Nucleus accumbens (tissue), 56 donors: ENCODE data around the gene BRMS1.
"Not testable (repeated sequence)": the region's sequence is repeated elsewhere in the genome, so short reads cannot be mapped to it uniquely, and the experiment has no call there.

Experiments
- DNase-seq, 56 donors: peaks; one replicate each; lab custom pipeline; 2025; lab: John Stamatoyannopoulos, UW

The BRMS1 gene

GRCh38 chr11:66344550-66345315 lies at the start of gene BRMS1:
BRMS1 (minus strand) TSS chr11:66345104; CDS start chr11:66342234, 2,870 bp downstream.
- peak; percentile 46 to 99 (median 94) for DNase-seq

GRCh38 chr11:66393954-66394353 lies 49.0 kb upstream of the BRMS1 start:
- DNase-seq = no peak

GRCh38 chr11:66391322-66391721 lies 46.4 kb upstream of the BRMS1 start:
- no peak for DNase-seq

- DNase-seq = peak in 15 of 56 donors; percentile 1 to 47 (median 13)
These were observed 44.0 kb upstream of the BRMS1 start for GRCh38 chr11:66388780-66389386.

GRCh38 chr11:66386171-66387069 lies 41.5 kb upstream of the BRMS1 start:
- DNase-seq = peak in 49 of 56 donors; percentile 12 to 91 (median 57)

GRCh38 chr11:66384316-66384715 lies 39.4 kb upstream of the BRMS1 start:
- DNase-seq = not testable (repeated sequence)

GRCh38 chr11:66380264-66380663 lies 35.4 kb upstream of the BRMS1 start:
- DNase-seq = not testable (repeated sequence)

GRCh38 chr11:66373690-66374287 lies 28.9 kb upstream of the BRMS1 start:
- not testable (repeated sequence) for DNase-seq

- peak in 3 of 56 donors; percentile 3 to 14 (median 5) for DNase-seq
These were observed 28.4 kb upstream of the BRMS1 start for GRCh38 chr11:66373265-66373664.

- peak in 27 of 56 donors; percentile 20 to 77 (median 49) for DNase-seq
These were observed 26.9 kb upstream of the BRMS1 start, which contains the start of gene SLC29A2 for GRCh38 chr11:66371627-66372415. SLC29A2 (minus strand) TSS chr11:66371760; CDS start chr11:66371591, 169 bp downstream.

- DNase-seq = no peak
These were observed 24.4 kb upstream of the BRMS1 start for GRCh38 chr11:66369073-66369894.

GRCh38 chr11:66368484-66368883 lies 23.6 kb upstream of the BRMS1 start:
- no peak for DNase-seq

- no peak for DNase-seq
These were observed 22.8 kb upstream of the BRMS1 start for GRCh38 chr11:66367561-66368312.

GRCh38 chr11:66366844-66367477 lies 22.1 kb upstream of the BRMS1 start:
- no peak for DNase-seq

GRCh38 chr11:66365711-66366619 lies 21.1 kb upstream of the BRMS1 start:
- DNase-seq = no peak

GRCh38 chr11:66365166-66365565 lies 20.3 kb upstream of the BRMS1 start:
- DNase-seq = no peak
